Measurements from ENCODE around the gene SMCO3.

GRCh38 chr12:14775636-14775980, 38.4 kb downstream of the SMCO3 start:
- TF ChIP-seq, protein P1, sequence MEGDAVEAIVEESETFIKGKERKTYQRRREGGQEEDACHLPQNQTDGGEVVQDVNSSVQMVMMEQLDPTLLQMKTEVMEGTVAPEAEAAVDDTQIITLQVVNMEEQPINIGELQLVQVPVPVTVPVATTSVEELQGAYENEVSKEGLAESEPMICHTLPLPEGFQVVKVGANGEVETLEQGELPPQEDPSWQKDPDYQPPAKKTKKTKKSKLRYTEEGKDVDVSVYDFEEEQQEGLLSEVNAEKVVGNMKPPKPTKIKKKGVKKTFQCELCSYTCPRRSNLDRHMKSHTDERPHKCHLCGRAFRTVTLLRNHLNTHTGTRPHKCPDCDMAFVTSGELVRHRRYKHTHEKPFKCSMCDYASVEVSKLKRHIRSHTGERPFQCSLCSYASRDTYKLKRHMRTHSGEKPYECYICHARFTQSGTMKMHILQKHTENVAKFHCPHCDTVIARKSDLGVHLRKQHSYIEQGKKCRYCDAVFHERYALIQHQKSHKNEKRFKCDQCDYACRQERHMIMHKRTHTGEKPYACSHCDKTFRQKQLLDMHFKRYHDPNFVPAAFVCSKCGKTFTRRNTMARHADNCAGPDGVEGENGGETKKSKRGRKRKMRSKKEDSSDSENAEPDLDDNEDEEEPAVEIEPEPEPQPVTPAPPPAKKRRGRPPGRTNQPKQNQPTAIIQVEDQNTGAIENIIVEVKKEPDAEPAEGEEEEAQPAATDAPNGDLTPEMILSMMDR (IDR thresholded peaks at IDR 0.05), result no peak
- TF ChIP-seq POLR2A (IDR thresholded peaks at IDR 0.05), result no peak
